ENCODE results near the gene GPALPP1. TPM values are rescaled to one million over a fixed set of nuclear protein-coding genes. Genes with fewer than 3 reads are reported as not detected.

The GPALPP1 gene
- total RNA-seq, 2 donors from 2014 or later, result 25.8 to 36.4 TPM

- no peak overlapping the region for H3K27ac ChIP-seq (ENCODE audit: low read depth, low read length)
- H3K4me1 ChIP-seq (ENCODE audit: control insufficient read depth, insufficient read depth, low read length), result no peaks in the 10 kb centered on the region
- H3K4me1 Mint-ChIP-seq, result peaks cover 6% of the 10 kb centered on the region
- TF ChIP-seq, protein P1, sequence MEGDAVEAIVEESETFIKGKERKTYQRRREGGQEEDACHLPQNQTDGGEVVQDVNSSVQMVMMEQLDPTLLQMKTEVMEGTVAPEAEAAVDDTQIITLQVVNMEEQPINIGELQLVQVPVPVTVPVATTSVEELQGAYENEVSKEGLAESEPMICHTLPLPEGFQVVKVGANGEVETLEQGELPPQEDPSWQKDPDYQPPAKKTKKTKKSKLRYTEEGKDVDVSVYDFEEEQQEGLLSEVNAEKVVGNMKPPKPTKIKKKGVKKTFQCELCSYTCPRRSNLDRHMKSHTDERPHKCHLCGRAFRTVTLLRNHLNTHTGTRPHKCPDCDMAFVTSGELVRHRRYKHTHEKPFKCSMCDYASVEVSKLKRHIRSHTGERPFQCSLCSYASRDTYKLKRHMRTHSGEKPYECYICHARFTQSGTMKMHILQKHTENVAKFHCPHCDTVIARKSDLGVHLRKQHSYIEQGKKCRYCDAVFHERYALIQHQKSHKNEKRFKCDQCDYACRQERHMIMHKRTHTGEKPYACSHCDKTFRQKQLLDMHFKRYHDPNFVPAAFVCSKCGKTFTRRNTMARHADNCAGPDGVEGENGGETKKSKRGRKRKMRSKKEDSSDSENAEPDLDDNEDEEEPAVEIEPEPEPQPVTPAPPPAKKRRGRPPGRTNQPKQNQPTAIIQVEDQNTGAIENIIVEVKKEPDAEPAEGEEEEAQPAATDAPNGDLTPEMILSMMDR (conservative IDR thresholded peaks at IDR 0.05), result no peak
- H3K27me3 ChIP-seq (ENCODE audit: control insufficient read depth, insufficient read depth, low read length, poor library complexity, severe bottlenecking), result no peaks in the 10 kb centered on the region
- no peak overlapping the region for H3K4me3 Mint-ChIP-seq
- no peak overlapping the region for H3K4me3 ChIP-seq (ENCODE audit: low read length)
- peaks cover 10% of the 10 kb centered on the region for H3K36me3 ChIP-seq (ENCODE audit: control insufficient read depth, insufficient read depth, low read length)
- no peak for DNase-seq
- H3K27me3 Mint-ChIP-seq (ENCODE audit: insufficient read depth), result no peaks in the 10 kb centered on the region
- no peak overlapping the region for H3K27ac Mint-ChIP-seq
- no peak overlapping the region for H3K9ac ChIP-seq (ENCODE audit: extremely low read depth, low read length, poor library complexity, severe bottlenecking)
- peaks cover 14% of the 10 kb centered on the region for H3K36me3 Mint-ChIP-seq (ENCODE audit: low read depth)
- H3K9me3 Mint-ChIP-seq, result no peaks in the 10 kb centered on the region
- no peaks in the 10 kb centered on the region for H3K9me3 ChIP-seq (ENCODE audit: control insufficient read depth, low read length)
Measured at GRCh38 chr13:45036206-45036605, 46.9 kb downstream of the GPALPP1 start.

DNA sequence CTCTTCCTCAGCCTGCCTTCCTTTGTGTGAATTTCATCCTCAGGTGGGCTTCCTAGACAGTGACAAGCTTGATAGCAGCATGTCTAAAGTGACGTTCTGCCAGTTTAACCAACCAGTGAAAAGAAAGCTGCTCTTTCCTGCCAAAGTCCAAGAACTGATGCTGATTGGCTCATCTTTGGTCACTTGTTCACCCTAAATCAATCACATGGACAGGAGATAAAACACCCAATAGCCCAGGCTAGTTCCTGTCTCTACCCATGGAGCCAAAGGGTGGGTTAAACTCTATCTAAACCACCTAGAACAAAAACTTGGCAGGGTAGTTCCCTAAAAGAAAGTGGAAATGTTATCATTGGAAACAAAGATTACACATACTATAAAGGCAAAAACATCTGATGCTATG, 50.8 kb downstream of the GPALPP1 start:
- Mint-ChIP-seq H3K9me3 (no peaks in the 10 kb centered on the region), H3K4me3 (no peak overlapping the region), H3K27ac (no peak overlapping the region), H3K36me3 (ENCODE audit: low read depth) (peaks cover 3% of the 10 kb centered on the region), H3K4me1 (peaks cover 10% of the 10 kb centered on the region), H3K27me3 (ENCODE audit: insufficient read depth) (no peaks in the 10 kb centered on the region)
- Histone ChIP-seq H3K9me3 (ENCODE audit: control insufficient read depth, low read length) (no peaks in the 10 kb centered on the region), H3K4me1 (ENCODE audit: control insufficient read depth, insufficient read depth, low read length) (no peaks in the 10 kb centered on the region), H3K4me3 (ENCODE audit: low read length) (no peak overlapping the region), H3K27ac (ENCODE audit: low read depth, low read length) (no peak overlapping the region), H3K36me3 (ENCODE audit: control insufficient read depth, insufficient read depth, low read length) (no peaks in the 10 kb centered on the region), H3K9ac (ENCODE audit: extremely low read depth, low read length, poor library complexity, severe bottlenecking) (no peak overlapping the region), H3K27me3 (ENCODE audit: control insufficient read depth, insufficient read depth, low read length, poor library complexity, severe bottlenecking) (no peaks in the 10 kb centered on the region)
- TF ChIP-seq, protein P1 (conservative IDR thresholded peaks at IDR 0.05), result no peak
- 89% methylated on average over 1 of the region's 1 CpG; no CpG with 5 or more reads in 1 of the 2 experiments for WGBS, 2 experiments (ENCODE audit: insufficient coverage in 1 of 2, insufficient read length in 1 of 2)
- DNase-seq, result no peak

- Mint-ChIP-seq H3K36me3 (ENCODE audit: low read depth) (no peaks in the 10 kb centered on the region), H3K27me3 (ENCODE audit: insufficient read depth) (no peaks in the 10 kb centered on the region), H3K27ac (no peak overlapping the region), H3K9me3 (no peaks in the 10 kb centered on the region), H3K4me1 (peaks cover 10% of the 10 kb centered on the region), H3K4me3 (no peak overlapping the region)
- Histone ChIP-seq H3K27me3 (ENCODE audit: control insufficient read depth, insufficient read depth, low read length, poor library complexity, severe bottlenecking) (no peaks in the 10 kb centered on the region), H3K4me3 (ENCODE audit: low read length) (no peak overlapping the region), H3K27ac (ENCODE audit: low read depth, low read length) (no peak overlapping the region), H3K9me3 (ENCODE audit: control insufficient read depth, low read length) (no peaks in the 10 kb centered on the region), H3K4me1 (ENCODE audit: control insufficient read depth, insufficient read depth, low read length) (no peaks in the 10 kb centered on the region), H3K36me3 (ENCODE audit: control insufficient read depth, insufficient read depth, low read length) (no peaks in the 10 kb centered on the region), H3K9ac (ENCODE audit: extremely low read depth, low read length, poor library complexity, severe bottlenecking) (no peak overlapping the region)
- DNase-seq, result no peak
- TF ChIP-seq, protein P1 (conservative IDR thresholded peaks at IDR 0.05), result no peak
- WGBS, 2 experiments (ENCODE audit: insufficient coverage in 1 of 2, insufficient read length in 1 of 2), result 97 to 100% methylated on average over 1 to 3 of the region's 3 CpGs
Measured at GRCh38 chr13:45040622-45041021, 51.3 kb downstream of the GPALPP1 start.

Measured in endodermal cell (in vitro differentiated cells).